Neural cell (in vitro differentiated cells): Measurements from ENCODE around the gene VPS26A. TPM values are rescaled to one million over a fixed set of nuclear protein-coding genes. Genes with fewer than 3 reads are reported as not detected.

Source experiments
- H2AFZ ChIP-seq: fragments of 200-600, 300-800 bp; sonication (generic), shearing (Covaris generic); 2 replicates; pipeline ENCODE4 v1.6.0; 2014; ENCODE audit warnings: low read depth, mild to moderate bottlenecking, antibody characterized with exemption, low read length, moderate library complexity
- H3F3A ChIP-seq: fragments of 200-600 bp; shearing (Covaris generic); 2 replicates; pipeline ENCODE4 v1.6.1; 2016; ENCODE audit warnings: mild to moderate bottlenecking, moderate library complexity, mixed read lengths, antibody characterized with exemption, low read length; ENCODE audit not compliant: insufficient read depth, poor library complexity, severe bottlenecking
- H3K27ac ChIP-seq: fragments of 200-600, 300-800 bp; sonication (generic), shearing (Covaris generic); 2 replicates; pipeline ENCODE4 v1.5.1; 2014; ENCODE audit warnings: mild to moderate bottlenecking, low read length, moderate library complexity
- H3K27me3 ChIP-seq: fragments of 300-800, 200-600 bp; sonication (generic), shearing (Covaris generic); 2 replicates; pipeline ENCODE4 v1.6.0; 2014; ENCODE audit warnings: mild to moderate bottlenecking, low read depth, low read length, moderate library complexity; ENCODE audit not compliant: insufficient read depth
- H3K36me3 ChIP-seq: fragments of 300-800, 200-600 bp; sonication (generic), shearing (Covaris generic); 2 replicates; pipeline ENCODE4 v1.5.1; 2014; ENCODE audit warnings: mild to moderate bottlenecking, antibody characterized with exemption, low read length, moderate library complexity; ENCODE audit not compliant: insufficient read depth
- H3K4me2 ChIP-seq: fragments of 300-800, 200-600 bp; sonication (generic), shearing (Covaris generic); 2 replicates; pipeline ENCODE4 v1.6.0; 2014; ENCODE audit warnings: mild to moderate bottlenecking, low read length
- H3K4me3 ChIP-seq: fragments of 300-800, 200-600 bp; sonication (generic), shearing (Covaris generic); 2 replicates; pipeline ENCODE4 v1.5.1; 2014; ENCODE audit warnings: mild to moderate bottlenecking, low read length, moderate library complexity
- H3K79me2 ChIP-seq: fragments of 200-600 bp; shearing (Covaris generic); replicated peaks from 2 replicates; pipeline ENCODE4 v1.6.0; 2014; ENCODE audit warnings: mild to moderate bottlenecking, low read length, moderate library complexity; ENCODE audit not compliant: insufficient read depth
- H3K9ac ChIP-seq: fragments of 300-800, 200-600 bp; sonication (generic), shearing (Covaris generic); 2 replicates; pipeline ENCODE4 v1.6.1; 2016; ENCODE audit warnings: mild to moderate bottlenecking, low read length, mixed read lengths
- H3K9me2 ChIP-seq: fragments of 200-600 bp; shearing (Covaris generic); 2 replicates; pipeline ENCODE4 v1.6.1; 2016; ENCODE audit warnings: mild to moderate bottlenecking, low read length, mixed read lengths; ENCODE audit not compliant: insufficient read depth
- H3K9me3 ChIP-seq: fragments of 200-600, 300-800 bp; sonication (generic), shearing (Covaris generic); 2 replicates; pipeline ENCODE4 v1.6.1; 2016; ENCODE audit warnings: mild to moderate bottlenecking, mixed run types, low read length, moderate library complexity, mixed read lengths
- H4K20me1 ChIP-seq: fragments of 200-600 bp; shearing (Covaris generic); 2 replicates; pipeline ENCODE4 v1.6.1; 2016; ENCODE audit warnings: mild to moderate bottlenecking, mixed run types; ENCODE audit not compliant: insufficient read depth
- EP300 ChIP-seq: fragments of 450-650 bp; conservative IDR thresholded peaks from 2 replicates; pipeline ENCODE4 v1.6.1; 2014; ENCODE audit warnings: antibody characterized with exemption, mild to moderate bottlenecking, moderate library complexity; ENCODE audit not compliant: poor library complexity, severe bottlenecking
- EZH2 ChIP-seq: fragments of 200-600, 300-800 bp; shearing (Covaris generic), sonication (generic); IDR thresholded peaks from 2 replicates; pipeline ENCODE4 v1.6.1; 2014; ENCODE audit warnings: antibody characterized with exemption, low read length, borderline replicate concordance, mild to moderate bottlenecking; ENCODE audit not compliant: insufficient read depth, poor library complexity, severe bottlenecking
- MXI1 ChIP-seq: fragments of 450-650 bp; conservative IDR thresholded peaks from 2 replicates; pipeline ENCODE4 v1.6.1; 2014; ENCODE audit warnings: antibody characterized with exemption, mild to moderate bottlenecking; ENCODE audit not compliant: poor library complexity, severe bottlenecking
- POLR2AphosphoS5 ChIP-seq: IDR thresholded peaks from 2 replicates; pipeline ENCODE4 v1.6.1; 2012
- RAD21 ChIP-seq: fragments of 450-650 bp; conservative IDR thresholded peaks from 2 replicates; pipeline ENCODE4 v1.6.1; 2014; ENCODE audit warnings: antibody characterized with exemption, mild to moderate bottlenecking, moderate library complexity
- SMC3 ChIP-seq: fragments of 450-650 bp; conservative IDR thresholded peaks from 2 replicates; pipeline ENCODE4 v1.6.1; 2014; ENCODE audit warnings: antibody characterized with exemption, mild to moderate bottlenecking, moderate library complexity; ENCODE audit not compliant: poor library complexity
- TAF1 ChIP-seq: IDR thresholded peaks from 2 replicates; pipeline ENCODE4 v1.6.1; 2012; ENCODE audit warnings: low read depth
- polyA plus RNA-seq: library from polyadenylated mRNA; depleted of rRNA; stranded (reverse); fragments of >200 nt; gene quantifications from 2 replicates; pipeline ENCODE4 v1.2.3, GENCODE V29; 2014
- TF ChIP-seq, protein P1 (sequence below): fragments of 450-650 bp; IDR thresholded peaks from 2 replicates; pipeline ENCODE4 v1.5.1; 2014; ENCODE audit warnings: antibody characterized with exemption, mild to moderate bottlenecking, moderate library complexity; ENCODE audit not compliant: poor library complexity, severe bottlenecking
- TF ChIP-seq, protein P2 (sequence below): IDR thresholded peaks from 2 replicates; pipeline ENCODE4 v1.6.1; 2012; ENCODE audit warnings: borderline replicate concordance

Gene VPS26A
- polyA plus RNA-seq, 1 donor from 2014 or later = 48.9 TPM

DNA sequence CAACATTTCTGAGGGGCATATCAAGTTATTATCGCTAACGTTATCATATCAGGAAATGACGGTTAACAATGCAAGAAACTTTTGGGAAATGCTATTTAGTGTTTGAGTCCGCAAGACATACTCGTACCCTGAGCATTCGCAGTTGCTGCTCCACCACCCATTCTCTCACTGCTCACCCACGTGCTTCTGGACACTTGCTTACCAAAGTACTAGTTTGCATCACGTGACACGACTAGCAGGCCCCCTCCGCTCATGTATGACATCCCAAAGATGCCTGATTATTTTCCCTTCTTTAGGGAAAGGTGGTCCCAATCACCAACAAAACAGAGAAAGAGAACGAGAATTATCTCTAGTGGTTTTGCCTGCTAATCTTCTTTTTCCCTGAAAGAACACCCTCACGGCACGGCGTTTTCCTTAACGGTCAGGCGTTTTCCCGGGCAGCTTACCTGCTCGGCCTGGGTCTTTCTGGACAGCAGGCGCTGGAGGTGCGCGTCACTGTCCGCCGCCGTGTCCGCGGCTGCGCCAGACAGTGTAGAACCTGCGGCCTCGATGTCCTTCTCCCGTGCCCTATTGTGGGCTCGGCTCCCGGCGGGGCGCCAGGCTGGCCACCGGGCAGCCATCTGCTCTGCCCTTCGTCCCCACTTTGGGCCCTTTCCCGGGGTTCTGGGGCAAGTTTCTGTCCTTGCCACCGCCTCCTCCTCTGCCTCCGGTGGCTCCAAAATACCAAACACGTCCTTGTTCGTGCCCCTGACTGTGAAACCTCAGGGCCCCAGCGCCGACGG lies 56.0 kb downstream of the VPS26A start, which contains the start of gene SUPV3L1:
TSS of gene SUPV3L1 (plus strand) at position 492 of the 782 bp plus-strand sequence. CDS start at position 550, 58 bp downstream.
- Histone ChIP-seq H3K4me3 (peak within 1 kb of the TSS; percentile 75), H3K27ac (peak within 1 kb of the TSS; percentile 75), H3F3A (no peaks in the 10 kb centered on the region), H3K79me2 (peaks cover 32% of the 10 kb centered on the region), H3K36me3 (no peaks in the 10 kb centered on the region), H3K9ac (peak within 1 kb of the TSS; percentile 83), H3K9me2 (no peaks in the 10 kb centered on the region), H3K27me3 (no peaks in the 10 kb centered on the region), H3K9me3 (no peaks in the 10 kb centered on the region), H3K4me2 (peak within 1 kb of the TSS; percentile 93), H4K20me1 (no peaks in the 10 kb centered on the region), H2AFZ (peak within 1 kb of the TSS; percentile 75)
- TF ChIP-seq, protein P1, sequence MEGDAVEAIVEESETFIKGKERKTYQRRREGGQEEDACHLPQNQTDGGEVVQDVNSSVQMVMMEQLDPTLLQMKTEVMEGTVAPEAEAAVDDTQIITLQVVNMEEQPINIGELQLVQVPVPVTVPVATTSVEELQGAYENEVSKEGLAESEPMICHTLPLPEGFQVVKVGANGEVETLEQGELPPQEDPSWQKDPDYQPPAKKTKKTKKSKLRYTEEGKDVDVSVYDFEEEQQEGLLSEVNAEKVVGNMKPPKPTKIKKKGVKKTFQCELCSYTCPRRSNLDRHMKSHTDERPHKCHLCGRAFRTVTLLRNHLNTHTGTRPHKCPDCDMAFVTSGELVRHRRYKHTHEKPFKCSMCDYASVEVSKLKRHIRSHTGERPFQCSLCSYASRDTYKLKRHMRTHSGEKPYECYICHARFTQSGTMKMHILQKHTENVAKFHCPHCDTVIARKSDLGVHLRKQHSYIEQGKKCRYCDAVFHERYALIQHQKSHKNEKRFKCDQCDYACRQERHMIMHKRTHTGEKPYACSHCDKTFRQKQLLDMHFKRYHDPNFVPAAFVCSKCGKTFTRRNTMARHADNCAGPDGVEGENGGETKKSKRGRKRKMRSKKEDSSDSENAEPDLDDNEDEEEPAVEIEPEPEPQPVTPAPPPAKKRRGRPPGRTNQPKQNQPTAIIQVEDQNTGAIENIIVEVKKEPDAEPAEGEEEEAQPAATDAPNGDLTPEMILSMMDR = no peak
- TF ChIP-seq EP300 = peak; percentile 74
- TF ChIP-seq SMC3 = peak; percentile 66
- peak; percentile 99 for TF ChIP-seq MXI1
- peak; percentile 86 for TF ChIP-seq POLR2AphosphoS5
- TF ChIP-seq EZH2 = no peak
- TF ChIP-seq, protein P2, sequence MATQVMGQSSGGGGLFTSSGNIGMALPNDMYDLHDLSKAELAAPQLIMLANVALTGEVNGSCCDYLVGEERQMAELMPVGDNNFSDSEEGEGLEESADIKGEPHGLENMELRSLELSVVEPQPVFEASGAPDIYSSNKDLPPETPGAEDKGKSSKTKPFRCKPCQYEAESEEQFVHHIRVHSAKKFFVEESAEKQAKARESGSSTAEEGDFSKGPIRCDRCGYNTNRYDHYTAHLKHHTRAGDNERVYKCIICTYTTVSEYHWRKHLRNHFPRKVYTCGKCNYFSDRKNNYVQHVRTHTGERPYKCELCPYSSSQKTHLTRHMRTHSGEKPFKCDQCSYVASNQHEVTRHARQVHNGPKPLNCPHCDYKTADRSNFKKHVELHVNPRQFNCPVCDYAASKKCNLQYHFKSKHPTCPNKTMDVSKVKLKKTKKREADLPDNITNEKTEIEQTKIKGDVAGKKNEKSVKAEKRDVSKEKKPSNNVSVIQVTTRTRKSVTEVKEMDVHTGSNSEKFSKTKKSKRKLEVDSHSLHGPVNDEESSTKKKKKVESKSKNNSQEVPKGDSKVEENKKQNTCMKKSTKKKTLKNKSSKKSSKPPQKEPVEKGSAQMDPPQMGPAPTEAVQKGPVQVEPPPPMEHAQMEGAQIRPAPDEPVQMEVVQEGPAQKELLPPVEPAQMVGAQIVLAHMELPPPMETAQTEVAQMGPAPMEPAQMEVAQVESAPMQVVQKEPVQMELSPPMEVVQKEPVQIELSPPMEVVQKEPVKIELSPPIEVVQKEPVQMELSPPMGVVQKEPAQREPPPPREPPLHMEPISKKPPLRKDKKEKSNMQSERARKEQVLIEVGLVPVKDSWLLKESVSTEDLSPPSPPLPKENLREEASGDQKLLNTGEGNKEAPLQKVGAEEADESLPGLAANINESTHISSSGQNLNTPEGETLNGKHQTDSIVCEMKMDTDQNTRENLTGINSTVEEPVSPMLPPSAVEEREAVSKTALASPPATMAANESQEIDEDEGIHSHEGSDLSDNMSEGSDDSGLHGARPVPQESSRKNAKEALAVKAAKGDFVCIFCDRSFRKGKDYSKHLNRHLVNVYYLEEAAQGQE = peak; percentile 48
- TF ChIP-seq RAD21 = peak; percentile 39
- peak; percentile 28 for TF ChIP-seq TAF1

DNA sequence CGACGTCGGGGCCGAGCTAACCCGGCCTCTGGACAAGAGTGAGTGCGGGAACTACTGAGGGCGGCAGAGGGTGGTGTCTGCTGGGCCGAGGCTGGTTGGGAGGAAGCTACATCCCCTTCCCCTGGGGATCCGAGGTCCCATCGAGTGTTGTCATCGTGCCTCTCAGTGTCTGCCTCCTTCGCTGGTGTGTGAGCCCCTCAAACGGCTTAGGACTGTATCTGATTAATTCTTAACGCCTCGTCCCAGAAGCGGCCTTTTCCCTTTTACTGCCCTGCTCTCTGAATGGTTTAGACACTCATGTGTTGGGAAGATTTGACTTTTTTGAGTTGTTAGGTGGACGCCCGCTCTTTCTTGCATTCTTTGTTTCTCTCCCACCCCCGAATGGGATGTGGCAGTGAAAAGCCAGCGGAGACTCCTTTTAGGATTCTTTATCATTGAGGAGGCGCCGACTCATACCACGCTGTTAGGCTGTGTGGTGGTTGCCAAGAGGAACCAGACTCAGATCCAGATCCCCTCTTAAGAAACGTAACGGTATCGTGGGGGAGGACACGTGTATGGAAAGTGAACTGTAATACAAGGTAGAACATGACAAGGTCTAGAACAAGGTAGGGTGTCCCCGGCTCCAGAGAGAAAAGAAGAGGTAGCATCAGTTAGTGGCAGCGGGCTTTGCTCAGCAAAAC lies 56.7 kb downstream of the VPS26A start:
- no peaks in the 10 kb centered on the region for H3K9me2 ChIP-seq
- no peaks in the 10 kb centered on the region for H3K27me3 ChIP-seq
- H3K27ac ChIP-seq = peak overlapping the region; percentile 75
- peak overlapping the region; percentile 75 for H3K4me3 ChIP-seq
- peak overlapping the region; percentile 75 for H2AFZ ChIP-seq
- H3K9ac ChIP-seq = peak overlapping the region; percentile 83
- no peaks in the 10 kb centered on the region for H3F3A ChIP-seq
- H3K9me3 ChIP-seq = no peaks in the 10 kb centered on the region
- H4K20me1 ChIP-seq = no peaks in the 10 kb centered on the region
- peak overlapping the region; percentile 93 for H3K4me2 ChIP-seq
- TF ChIP-seq, protein P2 = peak; percentile 9
- TF ChIP-seq EZH2 = no peak
- H3K79me2 ChIP-seq = peaks cover 32% of the 10 kb centered on the region
- H3K36me3 ChIP-seq = no peaks in the 10 kb centered on the region
